ENCODE results near the gene CTDNEP1. TPM values are rescaled to one million over a fixed set of nuclear protein-coding genes. Genes with fewer than 3 reads are reported as not detected.

CTDNEP1 gene
- total and polyA plus RNA-seq, 9 donors = 42.3 to 256 (median 123) TPM

- Histone ChIP-seq H3K9me3 (no peaks in the 10 kb centered on the region), H3K27ac (peak overlapping the region; percentile 75 to 82), H3K4me3 (peak overlapping the region; percentile 85), H3K27me3 (no peaks in the 10 kb centered on the region), H3K36me3 (no peaks in the 10 kb centered on the region), H3K4me1 (ENCODE audit: insufficient read depth) (peaks cover 10% of the 10 kb centered on the region)
- TF ChIP-seq CTCF (IDR thresholded peaks at IDR 0.05) (no peak), POLR2A (IDR thresholded peaks at IDR 0.05) (no peak), EP300 (IDR thresholded peaks at IDR 0.05) (no peak)
- WGBS, 3 donors = 0 to 1% (median 1%) methylated on average over 9 of the region's 9 CpGs
- intact Hi-C loops (cut with DNase I) = no loop called here
- DNase-seq = no peak
Measured at GRCh38 chr17:7233701-7234082, 17.8 kb downstream of the CTDNEP1 start.

GRCh38 chr17:7232114-7232513 is 19.4 kb downstream of the CTDNEP1 start:
- Histone ChIP-seq H3K9me3 (no peaks in the 10 kb centered on the region), H3K36me3 (no peaks in the 10 kb centered on the region), H3K4me3 (no peak overlapping the region), H3K27me3 (no peaks in the 10 kb centered on the region), H3K4me1 (ENCODE audit: insufficient read depth) (peaks cover 9% of the 10 kb centered on the region), H3K27ac (no peak overlapping the region)
- TF ChIP-seq CTCF (IDR thresholded peaks at IDR 0.05) (no peak), POLR2A (IDR thresholded peaks at IDR 0.05) (no peak), EP300 (IDR thresholded peaks at IDR 0.05) (no peak)
- intact Hi-C loops (cut with DNase I) = no loop called here
- no peak for DNase-seq
- 66 to 75% (median 69%) methylated on average over 5 of the region's 5 CpGs for WGBS, 3 donors

GRCh38 chr17:7229504-7229903 is 22.0 kb downstream of the CTDNEP1 start:
- intact Hi-C loops (cut with DNase I) = no loop called here
- DNase-seq = no peak
- no peaks in the 10 kb centered on the region for H3K27me3 ChIP-seq
- no peak for TF ChIP-seq EP300 (IDR thresholded peaks at IDR 0.05)
- TF ChIP-seq CTCF (IDR thresholded peaks at IDR 0.05) = no peak
- no peak for TF ChIP-seq POLR2A (IDR thresholded peaks at IDR 0.05)
- H3K9me3 ChIP-seq = no peaks in the 10 kb centered on the region
- no peaks in the 10 kb centered on the region for H3K36me3 ChIP-seq
- WGBS, 3 donors = 88 to 92% (median 91%) methylated on average over 19 of the region's 19 CpGs
- no peak overlapping the region for H3K27ac ChIP-seq
- no peak overlapping the region for H3K4me3 ChIP-seq
- H3K4me1 ChIP-seq (ENCODE audit: insufficient read depth) = peaks cover 9% of the 10 kb centered on the region

GRCh38 chr17:7228920-7229319 is 22.6 kb downstream of the CTDNEP1 start:
- intact Hi-C loops (cut with DNase I) = no loop called here
- WGBS, 3 donors = 82 to 87% (median 85%) methylated on average over 14 of the region's 14 CpGs
- Histone ChIP-seq H3K27ac (no peak overlapping the region), H3K4me3 (no peak overlapping the region), H3K36me3 (no peaks in the 10 kb centered on the region), H3K4me1 (ENCODE audit: insufficient read depth) (peaks cover 9% of the 10 kb centered on the region), H3K9me3 (no peaks in the 10 kb centered on the region), H3K27me3 (no peaks in the 10 kb centered on the region)
- DNase-seq = no peak
- TF ChIP-seq CTCF (IDR thresholded peaks at IDR 0.05) = no peak
- TF ChIP-seq EP300 (IDR thresholded peaks at IDR 0.05) = no peak
- no peak for TF ChIP-seq POLR2A (IDR thresholded peaks at IDR 0.05)

All from ovary (tissue), 9 donors.